ENCODE results near the gene ARAP1. TPM values are rescaled to one million over a fixed set of nuclear protein-coding genes. Genes with fewer than 3 reads are reported as not detected.

The ARAP1 gene
- total RNA-seq, 1 experiment from 2014 or later, result 151 TPM

DNA sequence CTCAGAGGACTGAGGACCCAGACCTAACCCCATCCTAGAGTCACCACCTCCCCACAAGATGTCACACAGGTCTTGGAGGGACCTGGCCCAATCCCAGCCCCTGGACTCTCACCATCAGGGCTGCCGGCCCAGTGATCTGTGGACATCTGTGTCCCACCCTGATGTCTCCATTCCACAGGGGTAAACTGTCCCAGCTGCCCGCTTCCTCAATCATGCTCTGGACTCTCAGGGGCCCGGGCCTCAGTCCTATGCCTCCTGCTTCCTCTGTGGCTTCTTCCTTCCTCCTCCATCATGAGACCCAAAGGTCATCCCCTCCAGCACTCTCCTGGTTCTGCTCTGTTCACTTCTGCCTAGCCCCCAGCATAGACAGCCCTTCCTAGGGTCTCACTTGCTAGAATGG lies 32.2 kb downstream of the ARAP1 start:
- H3K79me2 ChIP-seq (ENCODE audit: low read depth), result peaks cover 60% of the 10 kb centered on the region
- H3F3A ChIP-seq (ENCODE audit: insufficient read depth, low read depth), result peaks cover 5% of the 10 kb centered on the region; the same call in 1 of the 2 replicates
- no peak overlapping the region for H3K4me3 ChIP-seq
- H3K9me3 ChIP-seq (ENCODE audit: insufficient read depth, low read depth), result no peaks in the 10 kb centered on the region
- no peak for DNase-seq
- no peak overlapping the region for H2AFZ ChIP-seq
- H3K9me2 ChIP-seq (ENCODE audit: insufficient read depth), result no peaks in the 10 kb centered on the region
- H3K36me3 ChIP-seq (ENCODE audit: low read depth), result no peaks in the 10 kb centered on the region
- ChIA-PET CTCF (no interaction called here), POLR2A (ENCODE audit: unreplicated experiment) (no interaction called here)
- intact Hi-C loops (cut with micrococcal nuclease; ENCODE audit: unreplicated experiment), result no loop called here
- peaks cover 15% of the 10 kb centered on the region for H3K4me1 ChIP-seq (replicated peaks; ENCODE audit: insufficient read depth)
- no peak overlapping the region for H3K27ac ChIP-seq
- TF ChIP-seq, protein P1, sequence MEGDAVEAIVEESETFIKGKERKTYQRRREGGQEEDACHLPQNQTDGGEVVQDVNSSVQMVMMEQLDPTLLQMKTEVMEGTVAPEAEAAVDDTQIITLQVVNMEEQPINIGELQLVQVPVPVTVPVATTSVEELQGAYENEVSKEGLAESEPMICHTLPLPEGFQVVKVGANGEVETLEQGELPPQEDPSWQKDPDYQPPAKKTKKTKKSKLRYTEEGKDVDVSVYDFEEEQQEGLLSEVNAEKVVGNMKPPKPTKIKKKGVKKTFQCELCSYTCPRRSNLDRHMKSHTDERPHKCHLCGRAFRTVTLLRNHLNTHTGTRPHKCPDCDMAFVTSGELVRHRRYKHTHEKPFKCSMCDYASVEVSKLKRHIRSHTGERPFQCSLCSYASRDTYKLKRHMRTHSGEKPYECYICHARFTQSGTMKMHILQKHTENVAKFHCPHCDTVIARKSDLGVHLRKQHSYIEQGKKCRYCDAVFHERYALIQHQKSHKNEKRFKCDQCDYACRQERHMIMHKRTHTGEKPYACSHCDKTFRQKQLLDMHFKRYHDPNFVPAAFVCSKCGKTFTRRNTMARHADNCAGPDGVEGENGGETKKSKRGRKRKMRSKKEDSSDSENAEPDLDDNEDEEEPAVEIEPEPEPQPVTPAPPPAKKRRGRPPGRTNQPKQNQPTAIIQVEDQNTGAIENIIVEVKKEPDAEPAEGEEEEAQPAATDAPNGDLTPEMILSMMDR (conservative IDR thresholded peaks at IDR 0.05), result no peak
- no peak for TF ChIP-seq EZH2 (IDR thresholded peaks at IDR 0.05; ENCODE audit: low read depth)
- BruUV-seq (replicated peaks), result no TSS peak
- no peaks in the 10 kb centered on the region for H3K27me3 ChIP-seq (ENCODE audit: insufficient read depth, low read depth)
- peaks cover 20% of the 10 kb centered on the region for H4K20me1 ChIP-seq (ENCODE audit: insufficient read depth)
- peak overlapping the region; percentile 85; the same call in 1 of the 2 replicates for H3K4me2 ChIP-seq

DNA sequence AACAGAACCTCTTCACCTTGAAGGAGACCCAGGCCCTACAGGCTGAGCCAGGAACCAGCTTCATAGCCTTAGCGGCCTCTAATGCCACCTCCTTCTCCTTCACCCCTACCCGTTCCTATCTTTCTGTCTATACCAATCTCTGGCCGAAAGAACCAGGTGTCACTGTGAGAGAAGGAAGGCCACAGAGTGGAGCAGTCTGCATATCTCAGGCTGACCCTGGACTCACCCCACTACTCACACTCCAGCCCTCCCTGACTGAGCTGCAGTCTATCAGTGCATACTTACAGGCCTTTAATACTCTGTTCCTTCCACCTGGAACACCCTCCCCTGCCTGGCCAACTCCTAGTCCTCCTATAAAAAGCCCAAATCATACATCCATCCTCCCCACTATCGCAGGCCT lies 32.7 kb downstream of the ARAP1 start:
- H3K4me2 ChIP-seq, result no peak overlapping the region
- no peak overlapping the region for H3K27ac ChIP-seq
- TF ChIP-seq, protein P1 (conservative IDR thresholded peaks at IDR 0.05), result no peak
- TF ChIP-seq EZH2 (IDR thresholded peaks at IDR 0.05; ENCODE audit: low read depth), result no peak
- H3K36me3 ChIP-seq (ENCODE audit: low read depth), result no peaks in the 10 kb centered on the region
- ChIA-PET POLR2A (ENCODE audit: unreplicated experiment) (interaction anchor here (0.6 kb wide), 1 partner anchor 374 kb away, joined by 4 read pairs; no protein-coding TSS in a partner anchor), CTCF (no interaction called here)
- no peak overlapping the region for H2AFZ ChIP-seq
- peaks cover 15% of the 10 kb centered on the region for H3K4me1 ChIP-seq (replicated peaks; ENCODE audit: insufficient read depth)
- no peak for DNase-seq
- H3K9me3 ChIP-seq (ENCODE audit: insufficient read depth, low read depth), result no peaks in the 10 kb centered on the region
- H4K20me1 ChIP-seq (ENCODE audit: insufficient read depth), result peaks cover 23% of the 10 kb centered on the region
- peaks cover 56% of the 10 kb centered on the region for H3K79me2 ChIP-seq (ENCODE audit: low read depth)
- no peak overlapping the region for H3K4me3 ChIP-seq
- no TSS peak for BruUV-seq (replicated peaks)
- H3F3A ChIP-seq (ENCODE audit: insufficient read depth, low read depth), result peaks cover 7% of the 10 kb centered on the region; the same call in 1 of the 2 replicates
- H3K27me3 ChIP-seq (ENCODE audit: insufficient read depth, low read depth), result no peaks in the 10 kb centered on the region
- H3K9me2 ChIP-seq (ENCODE audit: insufficient read depth), result no peaks in the 10 kb centered on the region
- intact Hi-C loops (cut with micrococcal nuclease; ENCODE audit: unreplicated experiment), result no loop called here

DNA sequence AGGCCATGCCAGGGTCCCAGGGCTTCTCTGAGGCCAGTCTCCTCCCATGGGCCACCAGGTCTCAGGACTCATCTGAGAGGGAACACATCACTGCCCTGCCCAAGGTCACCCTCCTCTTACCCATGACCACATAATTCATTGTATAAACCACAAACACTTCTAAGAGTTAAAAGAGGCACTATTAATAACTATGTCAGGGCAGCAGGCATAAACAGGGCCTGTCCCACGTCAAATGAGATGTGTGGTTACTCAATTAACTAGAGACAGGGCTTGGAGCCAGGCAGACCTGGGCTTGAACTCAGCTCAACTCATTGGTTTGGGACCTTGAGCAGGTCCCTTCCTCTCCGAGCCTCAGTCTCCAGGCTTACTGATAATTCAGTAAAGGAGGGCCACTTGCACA lies 33.1 kb downstream of the ARAP1 start:
- Histone ChIP-seq H3K4me1 (replicated peaks; ENCODE audit: insufficient read depth) (peaks cover 15% of the 10 kb centered on the region), H4K20me1 (ENCODE audit: insufficient read depth) (peaks cover 23% of the 10 kb centered on the region), H3K27ac (no peak overlapping the region), H3K9me3 (ENCODE audit: insufficient read depth, low read depth) (no peaks in the 10 kb centered on the region), H3K9me2 (ENCODE audit: insufficient read depth) (no peaks in the 10 kb centered on the region), H3F3A (ENCODE audit: insufficient read depth, low read depth) (peaks cover 7% of the 10 kb centered on the region; the same call in 1 of the 2 replicates), H3K4me2 (no peak overlapping the region), H3K79me2 (ENCODE audit: low read depth) (peaks cover 51% of the 10 kb centered on the region), H3K27me3 (ENCODE audit: insufficient read depth, low read depth) (no peaks in the 10 kb centered on the region), H3K4me3 (no peak overlapping the region), H3K36me3 (ENCODE audit: low read depth) (no peaks in the 10 kb centered on the region), H2AFZ (no peak overlapping the region)
- TF ChIP-seq, protein P1 (conservative IDR thresholded peaks at IDR 0.05), result no peak
- no peak for TF ChIP-seq EZH2 (IDR thresholded peaks at IDR 0.05; ENCODE audit: low read depth)
- CTCF ChIA-PET, result no interaction called here
- DNase-seq, result no peak
- intact Hi-C loops (cut with micrococcal nuclease; ENCODE audit: unreplicated experiment), result no loop called here
- BruUV-seq (replicated peaks), result no TSS peak
- POLR2A ChIA-PET (ENCODE audit: unreplicated experiment), result interaction anchor here (0.6 kb wide), 1 partner anchor 374 kb away, joined by 4 read pairs; no protein-coding TSS in a partner anchor
